Astrocyte of the cerebellum (primary cell): Measurements from ENCODE around the gene ACHE.
"Not testable (repeated sequence)": the region's sequence is repeated elsewhere in the genome, so short reads cannot be mapped to it uniquely, and the experiment has no call there.

Source experiments
- DNase-seq: peaks from one replicate; pipeline ENCODE4 v3.0.0-alpha.2; 2011; ENCODE audit warnings: low read depth
- H3K4me3 ChIP-seq: 2 replicates; pipeline ENCODE4 v1.5.1; 2011; ENCODE audit warnings: mild to moderate bottlenecking, low read depth, low read length, moderate library complexity
- in situ Hi-C: cut with HindIII; loops from 2 replicates; pipeline ENCODE4 v1.10.0; 2017; ENCODE audit warnings: low sequenced_read_pairs
- TF ChIP-seq, protein P1 (sequence below): IDR thresholded peaks from 2 replicates; pipeline ENCODE4 v1.5.1; 2012; ENCODE audit warnings: low read length, low read depth, moderate library complexity, mild to moderate bottlenecking; ENCODE audit errors: missing control alignments

The ACHE gene

DNA sequence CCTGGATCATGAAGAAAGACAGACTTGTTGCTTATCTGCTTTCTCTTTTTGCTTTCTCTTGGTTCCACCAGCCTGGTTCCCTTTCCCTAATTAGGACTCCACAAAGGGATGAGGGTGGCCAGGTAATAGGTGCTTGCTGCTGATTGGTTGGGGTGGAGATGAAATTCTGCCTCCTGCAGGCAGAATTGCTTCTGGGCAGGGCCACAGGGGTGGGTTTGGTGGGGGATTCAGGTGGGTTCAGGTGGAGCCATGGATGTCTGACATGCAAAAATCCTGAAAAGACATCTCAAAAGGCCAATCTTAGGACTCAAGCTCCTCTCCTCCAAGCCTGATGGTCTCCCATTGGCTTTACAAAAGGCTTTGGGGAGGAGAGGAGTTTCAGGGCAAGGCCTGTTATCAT lies 25.4 kb upstream of the ACHE start:
- no peak overlapping the region for H3K4me3 ChIP-seq
- DNase-seq: no peak
- in situ Hi-C loops: no loop called here
- TF ChIP-seq, protein P1, sequence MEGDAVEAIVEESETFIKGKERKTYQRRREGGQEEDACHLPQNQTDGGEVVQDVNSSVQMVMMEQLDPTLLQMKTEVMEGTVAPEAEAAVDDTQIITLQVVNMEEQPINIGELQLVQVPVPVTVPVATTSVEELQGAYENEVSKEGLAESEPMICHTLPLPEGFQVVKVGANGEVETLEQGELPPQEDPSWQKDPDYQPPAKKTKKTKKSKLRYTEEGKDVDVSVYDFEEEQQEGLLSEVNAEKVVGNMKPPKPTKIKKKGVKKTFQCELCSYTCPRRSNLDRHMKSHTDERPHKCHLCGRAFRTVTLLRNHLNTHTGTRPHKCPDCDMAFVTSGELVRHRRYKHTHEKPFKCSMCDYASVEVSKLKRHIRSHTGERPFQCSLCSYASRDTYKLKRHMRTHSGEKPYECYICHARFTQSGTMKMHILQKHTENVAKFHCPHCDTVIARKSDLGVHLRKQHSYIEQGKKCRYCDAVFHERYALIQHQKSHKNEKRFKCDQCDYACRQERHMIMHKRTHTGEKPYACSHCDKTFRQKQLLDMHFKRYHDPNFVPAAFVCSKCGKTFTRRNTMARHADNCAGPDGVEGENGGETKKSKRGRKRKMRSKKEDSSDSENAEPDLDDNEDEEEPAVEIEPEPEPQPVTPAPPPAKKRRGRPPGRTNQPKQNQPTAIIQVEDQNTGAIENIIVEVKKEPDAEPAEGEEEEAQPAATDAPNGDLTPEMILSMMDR: no peak

DNA sequence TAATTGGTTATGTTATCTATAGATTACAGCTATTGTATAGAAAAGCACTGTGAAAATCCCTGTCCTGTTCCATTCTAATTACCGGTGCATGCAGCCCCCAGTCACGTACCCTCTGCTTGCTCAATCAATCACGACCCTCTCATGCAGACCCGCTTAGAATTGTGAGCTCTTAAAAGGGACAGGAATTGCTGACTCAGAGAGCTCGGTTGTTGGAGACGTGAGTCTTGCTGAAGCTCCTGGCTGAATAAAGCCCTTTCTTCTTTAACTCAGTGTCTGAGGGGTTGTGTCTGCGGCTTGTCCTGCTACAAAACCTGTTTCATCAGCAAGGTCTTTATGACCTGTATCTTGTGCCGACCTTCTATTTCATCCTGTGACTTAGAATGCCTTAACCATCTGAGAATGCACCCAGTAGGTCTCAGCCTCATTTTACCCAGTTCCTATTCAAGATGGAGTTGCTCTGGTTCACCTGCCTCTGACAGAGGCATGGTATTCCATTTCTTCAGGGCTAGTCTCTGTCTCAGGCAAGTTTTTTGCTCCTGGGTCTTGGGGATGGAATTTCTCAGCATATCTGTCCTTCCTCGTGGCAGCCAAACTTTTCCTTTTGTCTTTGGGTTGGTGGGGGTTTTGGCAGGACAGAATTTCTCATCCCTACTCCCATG lies 24.2 kb upstream of the ACHE start:
- DNase-seq, in situ Hi-C loops: not testable (repeated sequence)

DNA sequence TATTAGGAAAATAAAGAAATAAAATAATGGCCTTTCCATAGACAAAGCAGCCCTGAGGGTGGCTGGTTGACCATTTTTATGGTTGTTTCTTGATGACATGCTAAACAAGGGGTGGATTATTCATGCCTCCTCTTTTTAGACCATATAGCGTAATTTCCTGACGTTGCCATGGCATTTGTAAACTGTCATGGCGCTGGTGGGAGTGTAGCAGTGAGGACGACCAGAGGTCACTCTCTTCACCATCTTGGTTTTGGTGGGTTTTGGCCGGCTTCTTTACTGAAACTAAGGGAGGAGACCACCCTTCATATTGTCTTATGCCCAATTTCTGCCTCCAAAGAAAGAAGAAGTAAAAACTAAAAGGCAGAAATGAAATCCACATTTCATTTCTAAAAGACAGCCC lies 23.6 kb upstream of the ACHE start:
- H3K4me3 ChIP-seq, in situ Hi-C loops, DNase-seq: not testable (repeated sequence)

More for the DNA sequence above, 24.2 kb upstream of the ACHE start:
- not testable (repeated sequence) for H3K4me3 ChIP-seq

DNA sequence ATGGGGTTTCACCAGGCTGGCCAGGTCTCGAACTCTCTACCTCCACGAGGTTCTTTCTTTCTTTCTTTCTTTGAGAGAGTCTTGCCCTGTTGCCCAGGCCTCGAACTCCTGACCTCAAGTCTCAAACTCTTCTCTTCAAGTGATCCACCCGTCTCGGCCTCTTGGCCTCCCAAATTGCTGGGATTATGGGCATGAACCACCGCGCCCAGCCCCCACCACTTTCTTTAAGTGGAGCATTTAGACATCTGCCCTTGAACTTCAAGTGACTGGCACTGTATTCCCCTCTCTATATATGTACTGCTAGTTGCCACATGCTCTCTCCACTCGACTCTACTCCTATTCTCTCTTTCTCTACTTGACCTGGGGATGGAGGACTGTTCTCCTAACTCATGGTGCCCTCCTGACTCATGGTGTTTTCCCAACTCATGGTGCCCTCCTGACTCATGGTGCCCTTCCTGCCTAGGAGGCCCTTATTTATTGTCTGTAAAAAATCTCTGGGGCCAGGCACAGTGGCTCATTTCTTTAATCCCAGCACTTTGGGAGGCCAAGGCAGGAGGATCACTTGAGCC lies 19.3 kb upstream of the ACHE start:
- TF ChIP-seq, protein P1: no peak
- no peak for DNase-seq
- in situ Hi-C loops: no loop called here
- H3K4me3 ChIP-seq: no peak overlapping the region

DNA sequence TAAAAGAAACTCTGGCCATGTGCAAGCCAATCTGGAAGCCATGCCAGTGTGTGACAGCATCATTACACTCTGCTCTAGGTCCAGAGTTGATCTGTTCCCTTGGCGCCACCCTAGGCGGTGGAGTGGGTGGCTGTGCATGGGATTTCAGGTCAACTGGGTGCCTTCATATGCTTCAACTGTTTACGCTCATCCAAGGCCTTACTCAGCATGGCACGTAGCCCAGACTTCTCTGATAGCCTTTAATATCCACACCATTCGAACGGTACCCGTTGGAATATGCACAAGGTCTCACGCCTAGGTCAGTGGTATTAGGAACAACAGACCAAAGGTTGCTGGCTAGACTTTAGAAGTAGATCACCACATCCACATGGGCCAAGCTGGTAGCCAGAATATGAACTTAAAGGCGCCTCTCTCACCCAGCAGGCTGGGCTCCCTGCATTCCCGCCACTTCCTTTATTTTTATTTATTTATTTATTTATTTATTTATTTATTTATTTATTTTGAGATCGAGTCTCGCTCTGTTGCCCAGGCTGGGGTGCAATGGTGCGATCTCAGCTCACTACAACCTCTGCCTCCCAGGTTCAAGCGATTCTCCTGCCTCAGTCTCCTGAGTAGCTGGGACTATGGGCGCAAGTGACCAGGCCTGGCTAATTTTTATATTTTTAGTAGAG lies 18.7 kb upstream of the ACHE start:
- TF ChIP-seq, protein P1: no peak
- no peak for DNase-seq
- H3K4me3 ChIP-seq: no peak overlapping the region
- in situ Hi-C loops: no loop called here

DNA sequence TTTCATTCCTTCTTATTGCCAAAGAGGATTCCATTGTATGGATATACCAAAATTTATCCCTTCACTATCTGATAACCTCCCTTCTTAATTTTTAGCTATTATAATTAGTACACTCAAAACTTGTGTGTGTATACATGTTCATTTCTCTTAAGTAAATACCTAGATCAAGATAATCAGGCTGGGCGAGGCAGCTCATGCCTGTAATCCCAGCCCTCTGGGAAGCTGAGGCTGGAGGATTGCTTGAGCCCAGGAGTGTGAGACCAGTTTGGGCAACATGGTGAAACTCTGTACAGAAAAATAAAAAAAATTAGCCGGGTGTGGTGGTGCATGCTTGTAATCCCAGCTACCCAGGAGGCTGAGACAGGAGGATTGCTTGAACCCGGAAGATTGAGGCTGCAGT lies 15.8 kb upstream of the ACHE start:
- H3K4me3 ChIP-seq: no peak overlapping the region
- in situ Hi-C loops: no loop called here
- DNase-seq: no peak
- TF ChIP-seq, protein P1: no peak

DNA sequence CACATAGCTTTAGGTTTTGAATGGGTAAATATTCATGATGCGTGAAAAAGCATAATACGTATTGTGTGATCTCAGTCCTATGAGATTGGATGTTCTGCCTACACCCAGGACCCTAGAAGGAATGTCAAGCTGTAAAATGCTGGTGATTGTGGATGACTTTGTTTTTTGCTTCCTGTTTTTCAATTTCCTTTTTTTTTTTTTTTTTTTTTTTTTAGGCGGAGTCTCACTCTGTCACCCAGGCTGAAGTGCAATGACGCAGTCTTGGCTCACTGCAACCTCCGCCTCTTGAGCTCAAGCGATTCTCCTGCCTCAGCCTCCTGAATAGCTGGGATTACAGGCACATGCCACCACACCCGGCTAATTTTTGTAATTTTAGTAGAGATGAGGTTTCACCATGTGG lies 14.8 kb upstream of the ACHE start:
- in situ Hi-C loops, H3K4me3 ChIP-seq, DNase-seq: not testable (repeated sequence)

DNA sequence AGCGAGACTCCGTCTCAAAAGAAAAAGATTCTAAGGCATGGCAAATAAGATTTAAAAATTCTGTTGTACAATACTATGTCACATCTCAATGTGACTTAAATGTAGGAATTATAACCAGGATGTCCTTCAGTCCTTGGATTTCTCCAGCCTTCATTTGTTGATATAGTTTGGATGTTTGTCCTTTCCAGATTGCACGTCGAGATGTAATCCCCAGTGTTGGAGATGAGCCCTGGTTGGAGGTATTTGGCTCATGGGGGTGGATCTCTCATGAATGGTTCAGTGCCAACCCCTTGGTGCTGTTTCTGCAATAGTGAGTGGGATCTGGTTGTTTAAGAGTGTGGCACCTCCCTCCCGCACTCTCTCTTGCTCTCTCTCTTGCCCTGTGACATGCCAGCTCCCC lies 12.8 kb upstream of the ACHE start:
- in situ Hi-C loops: no loop called here
- TF ChIP-seq, protein P1: no peak
- H3K4me3 ChIP-seq: no peak overlapping the region
- DNase-seq: no peak
